H9 (cell line): ENCODE results near the gene KCNMA1. TPM values are rescaled to one million over a fixed set of nuclear protein-coding genes. Genes with fewer than 3 reads are reported as not detected.

Experiments used
- DNase-seq: peaks from one replicate; pipeline ENCODE4 v3.0.0-alpha.2; 2017
- H2AFZ ChIP-seq: one replicate; pipeline ENCODE4 v1.6.1; 2013; ENCODE audit warnings: mild to moderate bottlenecking, low read length, control low read depth, moderate library complexity
- H2AK5ac ChIP-seq: 2 replicates; pipeline ENCODE4 v1.6.1; 2013; ENCODE audit warnings: low read length, control low read depth, mixed read lengths; ENCODE audit not compliant: insufficient read length
- H2BK120ac ChIP-seq: one replicate; pipeline ENCODE4 v1.6.1; 2013; ENCODE audit warnings: low read depth, mild to moderate bottlenecking, low read length, control low read depth, inconsistent platforms; ENCODE audit not compliant: poor library complexity, severe bottlenecking
- H2BK12ac ChIP-seq: 2 replicates; pipeline ENCODE4 v1.6.1; 2013; ENCODE audit warnings: low read length, control low read depth, mixed read lengths, low read depth; ENCODE audit not compliant: insufficient read length
- H2BK15ac ChIP-seq: 2 replicates; pipeline ENCODE4 v1.6.1; 2013; ENCODE audit warnings: low read depth, low read length, control low read depth
- H2BK20ac ChIP-seq: one replicate; pipeline ENCODE4 v1.6.1; 2013; ENCODE audit warnings: low read depth, mild to moderate bottlenecking, low read length, control low read depth, inconsistent platforms; ENCODE audit not compliant: poor library complexity, severe bottlenecking
- H2BK5ac ChIP-seq: 2 replicates; pipeline ENCODE4 v1.6.1; 2013; ENCODE audit warnings: low read length, control low read depth, mixed read lengths; ENCODE audit not compliant: insufficient read length
- H3K14ac ChIP-seq: 2 replicates; pipeline ENCODE4 v1.6.1; 2013; ENCODE audit warnings: low read length, control low read depth; ENCODE audit not compliant: insufficient read depth
- H3K18ac ChIP-seq: 2 replicates; pipeline ENCODE4 v1.6.1; 2013; ENCODE audit warnings: low read depth, mild to moderate bottlenecking, mixed read lengths, low read length, control low read depth; ENCODE audit not compliant: insufficient read length
- H3K23ac ChIP-seq: 2 replicates; pipeline ENCODE4 v1.6.1; 2013; ENCODE audit warnings: low read length, control low read depth, mixed read lengths, low read depth; ENCODE audit not compliant: insufficient read length
- H3K23me2 ChIP-seq: 2 replicates; pipeline ENCODE4 v1.6.1; 2013; ENCODE audit warnings: low read depth, mild to moderate bottlenecking, mixed read lengths, low read length, control low read depth; ENCODE audit not compliant: insufficient read length, poor library complexity, severe bottlenecking
- H3K27ac ChIP-seq: 2 replicates; pipeline ENCODE4 v1.5.1; 2013; ENCODE audit warnings: low read length, control low read depth, mixed read lengths, low read depth; ENCODE audit not compliant: insufficient read length
- H3K27me3 ChIP-seq: 2 replicates; pipeline ENCODE4 v1.6.1; 2013; ENCODE audit warnings: low read length, control low read depth, inconsistent platforms; ENCODE audit not compliant: insufficient read depth
- H3K4ac ChIP-seq: 2 replicates; pipeline ENCODE4 v1.6.1; 2013; ENCODE audit warnings: low read depth, mild to moderate bottlenecking, control low read depth, inconsistent platforms, low read length, moderate library complexity
- H3K4me1 ChIP-seq: 2 replicates; pipeline ENCODE4 v1.6.1; 2013; ENCODE audit warnings: low read length, control low read depth, inconsistent platforms; ENCODE audit not compliant: insufficient read depth
- H3K4me2 ChIP-seq: 2 replicates; pipeline ENCODE4 v1.6.1; 2013; ENCODE audit warnings: low read length, control low read depth, mixed read lengths; ENCODE audit not compliant: insufficient read length, insufficient read depth
- H3K56ac ChIP-seq: 2 replicates; pipeline ENCODE4 v1.6.1; 2013; ENCODE audit warnings: low read depth, mild to moderate bottlenecking, mixed read lengths, low read length, control low read depth; ENCODE audit not compliant: insufficient read length
- H3K79me1 ChIP-seq: 2 replicates; pipeline ENCODE4 v1.6.1; 2013; ENCODE audit warnings: low read depth, mild to moderate bottlenecking, moderate library complexity, low read length, control low read depth, inconsistent platforms; ENCODE audit not compliant: insufficient read depth, poor library complexity, severe bottlenecking
- H3K79me2 ChIP-seq: 2 replicates; pipeline ENCODE4 v1.6.1; 2013; ENCODE audit warnings: low read length, control low read depth, inconsistent platforms; ENCODE audit not compliant: insufficient read depth
- H3K9ac ChIP-seq: 2 replicates; pipeline ENCODE4 v1.6.1; 2013; ENCODE audit warnings: low read length, control low read depth, mixed read lengths; ENCODE audit not compliant: insufficient read length; ENCODE audit errors: extremely low read depth
- H3K9me3 ChIP-seq: one replicate; pipeline ENCODE4 v1.6.1; 2013; ENCODE audit warnings: low read depth, low read length, inconsistent platforms; ENCODE audit not compliant: control insufficient read depth
- H3T11ph ChIP-seq: one replicate; pipeline ENCODE4 v1.6.1; 2013; ENCODE audit warnings: mild to moderate bottlenecking, low read length, control low read depth, inconsistent platforms
- H4K20me1 ChIP-seq: one replicate; pipeline ENCODE4 v1.6.1; 2013; ENCODE audit not compliant: control insufficient read depth, insufficient read length, insufficient read depth
- H4K5ac ChIP-seq: 2 replicates; pipeline ENCODE4 v1.6.1; 2013; ENCODE audit warnings: low read depth, mild to moderate bottlenecking, mixed read lengths, low read length, control low read depth; ENCODE audit not compliant: insufficient read length
- H4K8ac ChIP-seq: replicated peaks from 2 replicates; pipeline ENCODE4 v1.6.1; 2013; ENCODE audit warnings: low read length, control low read depth, mixed read lengths, low read depth; ENCODE audit not compliant: insufficient read length
- H4K91ac ChIP-seq: 2 replicates; pipeline ENCODE4 v1.6.1; 2013; ENCODE audit warnings: low read depth, mild to moderate bottlenecking, moderate library complexity, mixed read lengths, low read length, control low read depth; ENCODE audit not compliant: insufficient read length
- H3K27ac Mint-ChIP-seq, 3 experiments: 2 replicates in 2 of 3; 3 replicates in 1 of 3; pipeline ENCODE4 v1.8.0; 2020 to 2021; ENCODE audit warnings: mixed read lengths in 3 of 3, mild to moderate bottlenecking in 1 of 3, moderate library complexity in 1 of 3
- H3K27me3 Mint-ChIP-seq: 2 replicates; pipeline ENCODE4 v1.8.0; 2021; ENCODE audit warnings: low read depth, mild to moderate bottlenecking, moderate library complexity, mixed read lengths
- H3K36me3 Mint-ChIP-seq, 3 experiments: 2 replicates in 2 of 3; 3 replicates in 1 of 3; pipeline ENCODE4 v1.8.0; 2020 to 2021; ENCODE audit warnings: low read depth in 3 of 3, mixed read lengths in 3 of 3; ENCODE audit not compliant: insufficient read depth in 1 of 3
- H3K4me1 Mint-ChIP-seq, 2 experiments: 2 replicates each; pipeline ENCODE4 v1.8.0; 2020; ENCODE audit warnings: mixed read lengths in 2 of 2
- H3K4me3 Mint-ChIP-seq, 2 experiments: 2 replicates in 1 of 2; 3 replicates in 1 of 2; pipeline ENCODE4 v1.8.0; 2020 to 2021; ENCODE audit warnings: mild to moderate bottlenecking in 2 of 2, mixed read lengths in 2 of 2, moderate library complexity in 1 of 2
- H3K9me3 Mint-ChIP-seq, 2 experiments: 2 replicates in 1 of 2; 3 replicates in 1 of 2; pipeline ENCODE4 v1.8.0; 2020; ENCODE audit warnings: mild to moderate bottlenecking in 2 of 2, mixed read lengths in 2 of 2, moderate library complexity in 1 of 2
- CTCF ChIP-seq: fragments of 200-600 bp; sonication (generic); conservative IDR thresholded peaks from 3 replicates; pipeline ENCODE4 v1.8.0; 2021; ENCODE audit warnings: antibody characterized with exemption, mild to moderate bottlenecking
- total RNA-seq: library from RNA; stranded (reverse); gene quantifications from 2 replicates; pipeline ENCODE4 v1.2.1, GENCODE V29; 2021

The KCNMA1 gene
- total RNA-seq, 1 experiment from 2014 or later, result 2.0 TPM

GRCh38 chr10:77653210-77653609, 15.6 kb upstream of the KCNMA1 start:
- Histone ChIP-seq H3K27me3 (no peaks in the 10 kb centered on the region), H4K8ac (no peak overlapping the region), H3K4me2 (no peak overlapping the region), H2BK120ac (no peak overlapping the region), H2AFZ (no peak overlapping the region), H3K23me2 (no peaks in the 10 kb centered on the region), H3K18ac (no peak overlapping the region), H3K23ac (no peak overlapping the region), H3K79me2 (no peaks in the 10 kb centered on the region), H3T11ph (no peak overlapping the region), H2BK20ac (no peak overlapping the region), H3K14ac (no peak overlapping the region), H4K91ac (no peak overlapping the region), H4K5ac (no peak overlapping the region), H3K4ac (no peak overlapping the region), H3K56ac (no peak overlapping the region), H2BK15ac (no peak overlapping the region), H3K4me1 (peaks cover 9% of the 10 kb centered on the region), H3K9ac (no peak overlapping the region), H3K27ac (no peak overlapping the region), H3K9me3 (no peaks in the 10 kb centered on the region), H4K20me1 (no peaks in the 10 kb centered on the region), H2BK5ac (no peak overlapping the region), H2BK12ac (no peak overlapping the region), H3K79me1 (no peaks in the 10 kb centered on the region), H2AK5ac (no peak overlapping the region)
- no peak for TF ChIP-seq CTCF
- Mint-ChIP-seq H3K4me3 (no peak overlapping the region), H3K4me1 (peaks cover 24 to 27% of the 10 kb centered on the region in 2 experiments), H3K27me3 (peaks cover 22% of the 10 kb centered on the region), H3K36me3 (peaks cover 4 to 16% (median 10%) of the 10 kb centered on the region in 3 experiments; a peak in 6 of 7 replicates), H3K9me3 (peaks cover 14 to 16% of the 10 kb centered on the region in 2 experiments), H3K27ac (no peak overlapping the region)
- DNase-seq, result no peak
